A549 (cell line): Measurements from ENCODE around the gene SDC3. TPM values are rescaled to one million over a fixed set of nuclear protein-coding genes. Genes with fewer than 3 reads are reported as not detected.

Experiments
- ATAC-seq, 2 experiments: fragments of 200-7000 bp in 1 of 2; fragments of >200 bp in 1 of 2; cut with Nextera tagmentation in 1 of 2; cut with Tn5 transposase in 1 of 2; 3 replicates each; pipeline versions ENCODE4 v1.8.0 to v1.9.1; 2018 to 2020; ENCODE audit warnings: mild to moderate bottlenecking in 1 of 2, moderate library complexity in 1 of 2
- CTCF ChIA-PET: fragments of 300-600 bp; sonication (Branson Sonifier 250); formaldehyde crosslinking; extraction: SDS; loops from one replicate; lab custom pipeline; 2021; ENCODE audit warnings: antibody characterized with exemption, inconsistent platforms; lab: Yijun Ruan, JAX
- POLR2A ChIA-PET: fragments of 350-600 bp; formaldehyde crosslinking; extraction: SDS; loops from one replicate; lab custom pipeline; 2021; ENCODE audit warnings: antibody characterized with exemption, inconsistent platforms; lab: Yijun Ruan, JAX
- DNase-seq, 2 experiments: peaks; one replicate each; pipeline versions ENCODE4 v3.0.0 to v3.0.0-alpha.2; 2011 to 2016; ENCODE audit warnings: low read depth in 1 of 2, low spot score in 1 of 2
- FAIRE-seq: peaks from 2 replicates; lab custom pipeline; 2011; peaks lifted over from hg19 to GRCh38; lab: Jason Lieb, UNC
- H3K27ac ChIP-seq, 2 experiments: fragments of >200 bp; sonication (Bioruptor Twin); formaldehyde crosslinking; 3 replicates each; pipeline ENCODE4 v1.5.1; 2016 to 2017
- H3K4me1 ChIP-seq: fragments of >200 bp; sonication (Bioruptor Twin); formaldehyde crosslinking; 3 replicates; pipeline ENCODE4 v1.6.1; 2016
- H3K4me2 ChIP-seq: fragments of >200 bp; sonication (Bioruptor Twin); formaldehyde crosslinking; 3 replicates; pipeline ENCODE4 v1.6.1; 2016
- H3K4me3 ChIP-seq: fragments of >200 bp; sonication (Bioruptor Twin); formaldehyde crosslinking; 3 replicates; pipeline ENCODE4 v1.5.1; 2016
- H3K9me3 ChIP-seq: fragments of >200 bp; sonication (Bioruptor Twin); formaldehyde crosslinking; 3 replicates; pipeline ENCODE4 v1.6.1; 2016
- CEBPB ChIP-seq, 2 experiments: fragments of >200 bp in 1 of 2; sonication (Bioruptor Twin) in 1 of 2; formaldehyde crosslinking in 1 of 2; IDR thresholded peaks; 2 replicates each; pipeline ENCODE4 v1.6.1; 2012 to 2016
- CHD2 ChIP-seq: fragments of 150-350 bp; IDR thresholded peaks from 2 replicates; pipeline ENCODE4 v1.6.1; 2014; ENCODE audit warnings: low read length; ENCODE audit not compliant: partially characterized antibody
- CHD4 ChIP-seq: fragments of 200-600 bp; sonication (generic); IDR thresholded peaks from 2 replicates; pipeline ENCODE4 v1.6.1; 2016; ENCODE audit warnings: antibody characterized with exemption, mild to moderate bottlenecking, borderline replicate concordance
- CTCF ChIP-seq: fragments of >200 bp; sonication (Bioruptor Twin); formaldehyde crosslinking; IDR thresholded peaks from 3 replicates; pipeline ENCODE4 v1.5.1; 2016
- EHF ChIP-seq: fragments of 250-450 bp; sonication (Bioruptor Pico); IDR thresholded peaks from 2 replicates; pipeline ENCODE4 v1.5.0; 2020; ENCODE audit warnings: mild to moderate bottlenecking
- EHMT2 ChIP-seq: fragments of 200-600 bp; sonication (generic); IDR thresholded peaks from 2 replicates; pipeline ENCODE4 v1.6.1; 2016; ENCODE audit warnings: antibody characterized with exemption, low read depth, mild to moderate bottlenecking, moderate library complexity
- FOSB ChIP-seq: fragments of 250-450 bp; sonication (Bioruptor Pico); IDR thresholded peaks from 2 replicates; pipeline ENCODE4 v1.5.0; 2020; ENCODE audit warnings: mild to moderate bottlenecking, moderate library complexity
- FOSL2 ChIP-seq, 2 experiments: fragments of 450-650 bp in 1 of 2; fragments of >200 bp in 1 of 2; sonication (Bioruptor Twin) in 1 of 2; formaldehyde crosslinking; IDR thresholded peaks; 2 replicates each; pipeline versions ENCODE4 v1.5.0 to v1.6.1; 2016 to 2020; ENCODE audit warnings: mild to moderate bottlenecking in 1 of 2, moderate library complexity in 1 of 2
- HES2 ChIP-seq: fragments of >200 bp; sonication (Bioruptor Twin); formaldehyde crosslinking; IDR thresholded peaks from 2 replicates; pipeline ENCODE4 v1.6.1; 2016
- HMGXB4 ChIP-seq: fragments of 250-450 bp; sonication (Bioruptor Pico); IDR thresholded peaks from 2 replicates; pipeline ENCODE4 v1.5.0; 2021; ENCODE audit warnings: mild to moderate bottlenecking, moderate library complexity, borderline replicate concordance
- KDM1A ChIP-seq: fragments of 200-600 bp; sonication (generic); IDR thresholded peaks from 2 replicates; pipeline ENCODE4 v1.6.1; 2016; ENCODE audit warnings: low read depth, mild to moderate bottlenecking
- MAFK ChIP-seq: fragments of 450-650 bp; IDR thresholded peaks from 2 replicates; pipeline ENCODE4 v1.6.1; 2014; ENCODE audit not compliant: partially characterized antibody
- MAX ChIP-seq: IDR thresholded peaks from 2 replicates; pipeline ENCODE4 v1.6.1; 2012
- MYC ChIP-seq: IDR thresholded peaks from 2 replicates; pipeline ENCODE4 v1.6.1; 2012; ENCODE audit warnings: mild to moderate bottlenecking, inconsistent platforms, low read length, improper control_type of control experiment, borderline replicate concordance
- RCOR1 ChIP-seq: fragments of 150-350 bp; IDR thresholded peaks from 2 replicates; pipeline ENCODE4 v1.6.1; 2014; ENCODE audit warnings: antibody characterized with exemption, low read length, low read depth
- REST ChIP-seq: fragments of 200-600 bp; sonication (generic); IDR thresholded peaks from 2 replicates; pipeline ENCODE4 v1.6.1; 2016; ENCODE audit warnings: antibody characterized with exemption, mild to moderate bottlenecking, moderate library complexity
- USF2 ChIP-seq: fragments of 450-650 bp; IDR thresholded peaks from 2 replicates; pipeline ENCODE4 v1.6.1; 2014; ENCODE audit warnings: antibody characterized with exemption
- ZC3H11A ChIP-seq: fragments of 450-650 bp; IDR thresholded peaks from 2 replicates; pipeline ENCODE4 v1.6.1; 2014; ENCODE audit warnings: antibody characterized with exemption, mild to moderate bottlenecking
- ZFP36 ChIP-seq: fragments of 450-650 bp; IDR thresholded peaks from 2 replicates; pipeline ENCODE4 v1.6.1; 2014; ENCODE audit warnings: borderline replicate concordance; ENCODE audit not compliant: partially characterized antibody
- ZSCAN20 ChIP-seq: fragments of 250-450 bp; sonication (Bioruptor Pico); IDR thresholded peaks from 2 replicates; pipeline ENCODE4 v1.8.0; 2022; ENCODE audit warnings: mild to moderate bottlenecking, moderate library complexity
- polyA plus RNA-seq, 4 experiments: library from polyadenylated mRNA; depleted of rRNA in 3 of 4; stranded (reverse); fragments of >200 nt; fragmentation: RNase III in 1 of 4; extraction: RNeasy Plus Mini Kit Qiagen cat#74134 plus additional on column Dnase treatment in 1 of 4; gene quantifications; 2 replicates in 3 of 4; 3 replicates in 1 of 4; pipeline ENCODE4 v1.2.3, GENCODE V29; 2011 to 2017

Gene SDC3
- polyA plus RNA-seq, 2 of the 4 experiments (the other 2 are of a cell fraction): 2.0 to 8.9 TPM

- DNase-seq: no peak
- no peak for ATAC-seq
- TF ChIP-seq CHD4 (no peak), CHD2 (no peak), FOSL2 (IDR thresholded peaks at IDR 0.05) (no peak), FOSL2 (CRISPR knock-in tag; IDR thresholded peaks at IDR 0.05) (no peak), REST (no peak), FOSB (no peak), ZC3H11A (no peak), MYC (no peak), USF2 (no peak), RCOR1 (no peak), KDM1A (no peak), ZSCAN20 (no peak), CTCF (no peak), EHMT2 (no peak), MAX (no peak), HES2 (no peak), CEBPB (IDR thresholded peaks at IDR 0.05) (no peak), MAFK (no peak), HMGXB4 (no peak), EHF (no peak), ZFP36 (no peak)
- H3K9me3 ChIP-seq: no peaks in the 10 kb centered on the region
- FAIRE-seq: no peak
- no peak overlapping the region for H3K4me3 ChIP-seq
- H3K27ac ChIP-seq: no peak overlapping the region
- ChIA-PET CTCF (interaction anchor here (1.4 to 5.6 kb wide), 2 partner anchors 54 to 55 kb away, joined by 5 to 29 read pairs; no protein-coding TSS in a partner anchor), POLR2A (no interaction called here)
- no peak overlapping the region for H3K4me2 ChIP-seq
- H3K4me1 ChIP-seq: no peaks in the 10 kb centered on the region
Observed at GRCh38 chr1:30857062-30857461, 51.5 kb downstream of the SDC3 start.
